HG02798 (cell line): Measurements from ENCODE around the gene NBPF3.
"Not testable (repeated sequence)": the region's sequence is repeated elsewhere in the genome, so short reads cannot be mapped to it uniquely, and the experiment has no call there.

Experiments used
- ATAC-seq: cut with Tn5 transposase; IDR thresholded peaks from one replicate; pipeline ENCODE4 v1.9.1; 2021; ENCODE audit warnings: mild to moderate bottlenecking; ENCODE audit not compliant: unreplicated experiment, poor library complexity

NBPF3 gene

DNA sequence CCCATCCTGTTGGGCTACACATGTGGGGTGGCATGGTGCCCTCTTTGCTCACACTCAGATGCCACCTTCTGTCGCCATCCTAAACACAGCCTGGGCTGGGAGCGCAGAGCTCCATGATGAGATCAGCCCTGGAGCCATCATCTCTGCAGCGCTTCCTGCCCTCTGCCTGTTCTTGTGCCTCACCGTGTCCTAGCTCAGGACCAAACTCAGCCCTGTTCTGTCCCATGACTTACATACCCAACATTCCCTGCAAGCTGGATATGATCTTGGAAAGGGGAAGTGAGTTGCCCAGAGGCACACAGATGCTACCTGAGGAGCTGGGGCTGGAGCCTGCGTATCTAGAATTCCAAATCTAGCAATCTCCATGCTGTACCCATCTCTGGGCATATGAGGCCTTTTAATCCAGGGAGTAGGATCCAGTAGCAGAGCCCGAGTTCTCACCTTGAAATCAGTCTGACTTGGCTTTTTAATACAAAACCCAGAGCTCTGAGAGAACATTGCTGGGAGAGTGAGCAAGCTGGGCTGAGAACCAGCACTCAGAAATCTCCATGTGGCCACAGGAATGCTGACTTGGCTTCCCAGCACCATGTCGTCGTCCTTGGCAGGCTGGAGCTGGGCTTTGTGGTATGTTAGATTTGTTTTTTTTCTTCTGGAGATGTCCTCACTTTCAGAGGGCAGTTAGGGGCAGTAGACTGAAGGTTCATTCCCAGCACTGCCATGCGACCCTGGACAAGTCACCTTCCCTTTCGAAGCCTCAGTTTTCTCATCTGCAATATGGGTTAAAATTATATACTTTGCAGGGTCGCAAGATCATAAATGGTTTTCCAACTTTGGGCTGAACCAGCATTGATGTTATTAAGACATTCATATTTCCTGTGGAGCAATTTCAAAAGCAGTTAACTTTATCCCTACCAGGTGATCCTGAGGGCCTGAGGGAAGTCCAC, 71.9 kb downstream of the NBPF3 start:
- ATAC-seq: no peak

DNA sequence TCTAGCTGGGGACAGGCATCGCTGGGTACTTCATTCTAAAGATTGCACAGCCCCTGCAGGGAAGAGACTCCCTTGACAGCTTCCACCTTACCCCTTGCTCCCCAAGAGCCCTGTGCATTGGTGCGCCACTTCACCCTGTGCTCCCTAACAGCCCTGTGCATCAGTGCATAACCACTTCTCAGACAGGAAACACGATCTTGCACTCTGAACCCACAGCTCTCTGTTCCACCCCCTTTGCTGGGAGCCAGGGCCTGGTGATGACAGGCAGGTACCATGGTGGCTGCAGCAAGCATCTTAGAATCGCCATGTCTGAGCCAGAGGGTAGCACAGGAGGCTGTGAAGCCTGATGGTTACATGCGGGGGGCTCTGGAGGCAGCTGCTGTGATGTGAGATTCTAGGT, 74.3 kb downstream of the NBPF3 start:
- ATAC-seq: no peak

DNA sequence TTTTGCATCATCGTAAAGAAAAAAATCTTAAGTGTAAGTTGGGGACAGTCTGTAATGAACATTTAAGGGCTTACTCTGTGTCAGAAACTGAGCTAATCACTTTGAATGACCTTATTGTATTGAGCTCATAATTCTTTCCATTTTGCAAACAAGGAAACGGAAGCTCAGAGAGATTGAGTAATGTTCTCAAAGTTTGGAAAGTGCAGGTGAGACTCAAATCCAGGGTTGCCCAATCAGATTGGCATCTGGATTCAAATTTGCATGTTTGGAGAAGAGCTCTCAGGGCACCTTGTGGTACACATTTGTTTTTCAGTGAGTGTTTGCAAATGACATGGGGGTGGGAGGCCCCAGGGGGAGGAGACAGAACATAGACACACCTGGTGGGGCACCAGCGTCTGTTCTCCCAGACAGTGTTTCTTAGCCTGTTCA, 77.2 kb downstream of the NBPF3 start:
- ATAC-seq: no peak

DNA sequence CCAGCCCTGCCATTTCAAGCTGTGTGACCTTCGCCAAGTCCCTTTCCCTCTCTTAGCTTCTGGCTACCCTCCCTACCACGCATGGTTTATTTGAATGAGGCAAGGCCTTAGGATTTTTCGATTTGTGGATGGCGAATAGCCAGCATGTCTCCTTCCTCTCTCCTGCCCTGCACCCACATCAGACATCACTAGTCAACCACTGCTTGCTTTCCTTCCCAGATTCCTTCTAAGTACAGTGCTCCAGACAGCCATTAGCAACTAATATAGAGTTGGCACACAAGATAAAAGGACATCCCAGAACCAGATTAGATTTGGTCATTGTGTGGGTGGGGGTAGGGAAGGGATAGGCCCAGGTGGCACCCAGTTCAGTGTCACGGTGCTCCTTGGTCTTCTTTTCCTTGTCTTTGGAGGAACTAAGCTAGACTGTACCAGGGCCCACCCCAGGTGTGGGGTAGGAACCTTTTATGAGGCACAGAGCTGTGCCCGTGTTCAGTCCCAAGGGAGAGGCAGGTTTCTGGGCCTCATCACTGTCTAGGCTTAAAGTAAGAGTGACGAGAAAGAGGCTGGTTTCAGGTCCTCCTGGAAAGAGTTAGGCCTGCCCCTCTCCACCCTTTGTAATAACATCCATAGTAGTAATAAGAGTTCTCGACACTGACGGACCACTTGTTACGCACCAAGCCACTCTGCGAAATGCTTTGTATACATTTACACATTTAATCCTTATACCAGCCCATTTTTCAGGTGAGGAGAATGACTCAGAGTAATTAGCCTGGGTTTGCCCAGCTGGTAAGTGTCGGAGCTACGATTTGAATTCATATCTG, 77.9 kb downstream of the NBPF3 start:
- no peak for ATAC-seq

DNA sequence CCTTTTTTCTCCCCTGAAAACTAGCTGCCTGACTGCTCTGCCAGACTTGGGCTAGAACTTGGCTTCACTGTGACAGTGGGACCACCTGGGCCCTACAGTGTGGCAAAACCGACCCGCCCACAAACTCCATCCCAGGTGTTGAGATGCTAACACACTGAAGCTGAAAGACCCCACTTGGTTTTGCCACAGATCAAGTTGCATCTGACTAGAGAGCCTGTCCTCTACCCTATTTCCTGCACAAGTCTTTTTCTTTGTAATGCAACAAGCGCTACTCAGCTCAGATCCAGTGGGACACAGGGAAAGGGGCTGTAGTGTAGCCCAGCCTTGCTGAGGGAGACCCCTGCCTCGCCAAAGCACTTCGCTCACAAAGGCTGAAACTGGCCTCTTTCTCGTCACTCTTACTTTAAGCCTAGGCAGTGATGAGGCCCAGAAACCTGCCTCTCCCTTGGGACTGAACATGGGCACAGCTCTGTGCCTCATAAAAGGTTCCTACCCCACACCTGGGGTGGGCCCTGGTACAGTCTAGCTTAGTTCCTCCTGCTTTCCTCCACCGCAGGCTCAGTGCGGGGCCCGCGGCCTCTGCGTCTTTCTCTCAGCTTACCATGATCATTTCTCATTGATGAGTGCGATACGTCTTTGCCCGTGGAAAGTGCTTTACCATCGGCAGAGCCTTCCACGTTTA, 79.0 kb downstream of the NBPF3 start:
- no peak for ATAC-seq

DNA sequence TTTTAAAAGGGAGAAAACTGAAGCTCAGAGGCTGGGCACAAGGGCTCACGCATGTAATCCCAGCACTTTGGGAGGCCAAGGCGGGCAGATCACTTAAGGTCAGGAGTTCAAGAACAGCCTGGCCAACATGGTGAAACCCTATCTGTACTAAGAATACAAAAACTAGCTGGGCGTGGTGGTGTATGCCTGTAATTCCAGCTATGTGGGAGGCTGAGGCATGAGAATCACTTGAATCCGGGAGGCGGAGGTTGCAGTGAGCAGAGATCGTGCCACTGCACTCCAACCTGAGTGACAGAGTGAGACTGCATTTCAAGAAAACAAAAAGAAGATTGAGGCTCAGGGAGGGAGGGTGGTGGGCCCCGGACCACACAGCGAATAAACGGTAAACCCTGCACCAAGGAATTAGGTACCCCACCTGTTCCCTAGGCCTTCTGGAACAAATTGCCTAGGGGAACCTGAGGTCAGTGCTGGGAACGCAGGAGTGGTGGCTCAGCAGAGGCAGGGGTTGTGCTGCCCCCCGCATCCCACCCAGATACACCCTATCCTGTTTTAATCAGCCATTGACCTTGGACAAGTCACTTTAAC, 79.6 kb downstream of the NBPF3 start:
- ATAC-seq: not testable (repeated sequence)

DNA sequence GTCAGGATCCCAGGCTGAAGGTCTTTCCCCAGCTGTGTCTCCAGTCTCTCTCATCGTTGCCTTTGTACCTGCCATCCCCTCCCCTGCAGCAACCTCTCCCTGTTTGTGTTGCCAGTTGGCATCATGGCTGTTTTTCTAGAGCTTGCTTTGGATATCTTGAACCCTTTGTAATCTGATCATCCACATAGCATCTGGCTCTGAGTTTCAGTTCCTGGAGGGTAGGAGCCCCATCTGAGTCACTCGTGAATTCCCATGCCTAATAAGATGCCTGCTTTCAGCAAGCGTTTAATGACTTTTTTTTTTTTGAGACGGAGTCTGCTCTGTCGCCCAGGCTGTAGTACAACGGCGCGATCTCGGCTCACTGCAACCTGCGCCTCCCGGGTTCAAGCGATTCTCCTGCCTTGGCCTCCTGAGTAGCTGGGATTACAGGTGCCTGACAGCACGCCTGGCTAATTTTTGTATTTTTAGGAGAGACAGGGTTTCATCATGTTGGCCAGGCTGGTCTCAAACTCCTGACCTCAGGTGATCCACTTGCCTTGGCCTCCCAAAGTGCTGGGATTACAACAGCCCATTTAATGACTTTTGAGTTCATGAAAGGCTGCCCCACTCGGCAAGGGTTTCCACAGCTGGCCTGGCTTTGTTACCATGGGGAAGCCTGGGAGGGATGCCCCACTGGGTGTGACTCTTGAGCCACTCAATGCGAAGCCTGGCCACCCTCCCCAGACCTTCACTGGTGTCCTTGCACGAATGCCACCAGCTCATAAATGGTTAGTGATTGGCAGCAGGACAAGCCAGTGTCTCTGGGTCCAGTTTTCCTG, 81.2 kb downstream of the NBPF3 start:
- no peak for ATAC-seq

DNA sequence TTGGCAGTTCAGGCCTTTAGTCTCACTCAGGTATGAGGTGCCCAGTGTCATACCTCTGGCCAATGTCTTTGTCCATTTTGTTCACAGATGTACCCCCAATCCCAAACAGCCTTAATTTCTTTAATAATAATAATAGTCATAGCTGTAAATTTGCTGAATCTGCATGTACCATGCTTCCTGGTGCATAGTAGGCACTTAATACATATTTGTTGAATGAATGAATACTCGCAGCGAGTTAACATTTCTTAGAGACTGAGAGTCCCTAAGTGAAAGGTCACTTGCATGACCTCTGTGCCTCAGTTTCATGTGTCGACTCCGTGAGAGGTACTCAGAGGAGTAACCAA, 81.8 kb downstream of the NBPF3 start:
- no peak for ATAC-seq

DNA sequence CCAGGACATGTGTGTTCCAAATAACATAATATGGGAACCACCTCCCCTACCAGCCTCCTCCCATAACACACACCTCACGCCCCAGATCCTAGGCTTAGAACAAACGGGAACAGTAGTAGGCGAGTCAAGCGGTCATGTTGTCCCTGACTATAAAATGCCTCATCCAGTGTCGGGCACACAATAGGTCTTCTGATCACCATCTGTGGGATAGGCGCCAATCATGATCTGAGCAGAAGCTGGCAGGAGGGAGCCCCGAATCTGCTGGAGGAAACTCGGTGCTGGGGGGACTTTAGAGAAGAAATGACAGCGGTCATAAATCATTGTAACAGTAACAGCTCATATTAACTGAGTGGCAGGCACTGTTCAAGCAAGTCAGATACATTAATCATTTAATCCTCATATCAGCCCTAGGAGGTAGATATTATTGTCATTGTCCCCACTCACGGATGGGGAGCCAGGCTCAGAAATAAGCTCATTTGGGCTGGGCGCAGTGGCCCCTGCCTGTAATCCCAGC, 82.6 kb downstream of the NBPF3 start:
- ATAC-seq: no peak

DNA sequence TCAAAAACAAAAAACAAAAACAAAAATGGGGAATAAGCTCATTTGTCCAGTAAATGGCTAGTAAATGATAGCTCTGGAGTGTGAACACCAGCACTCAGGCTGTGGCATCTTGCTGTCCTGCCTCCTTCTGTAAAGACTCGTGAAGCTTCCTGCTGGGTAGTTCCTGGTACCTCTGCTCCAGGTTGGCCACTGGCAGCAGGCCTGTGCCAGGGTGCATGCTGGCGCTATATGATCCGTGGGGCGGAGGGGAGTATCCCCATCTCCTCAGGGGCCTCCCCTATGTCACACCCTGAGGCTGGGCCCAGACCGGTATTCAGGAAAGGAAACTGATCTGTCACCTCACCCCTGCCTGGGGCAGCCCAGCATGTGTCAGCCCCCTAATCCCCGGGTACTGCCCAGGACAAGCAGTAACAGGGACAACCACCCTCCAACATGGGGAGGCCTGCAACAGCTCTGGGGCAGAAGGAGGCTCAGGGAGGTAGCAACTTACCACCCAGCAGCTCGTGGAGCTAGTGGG, 83.4 kb downstream of the NBPF3 start:
- ATAC-seq: no peak

DNA sequence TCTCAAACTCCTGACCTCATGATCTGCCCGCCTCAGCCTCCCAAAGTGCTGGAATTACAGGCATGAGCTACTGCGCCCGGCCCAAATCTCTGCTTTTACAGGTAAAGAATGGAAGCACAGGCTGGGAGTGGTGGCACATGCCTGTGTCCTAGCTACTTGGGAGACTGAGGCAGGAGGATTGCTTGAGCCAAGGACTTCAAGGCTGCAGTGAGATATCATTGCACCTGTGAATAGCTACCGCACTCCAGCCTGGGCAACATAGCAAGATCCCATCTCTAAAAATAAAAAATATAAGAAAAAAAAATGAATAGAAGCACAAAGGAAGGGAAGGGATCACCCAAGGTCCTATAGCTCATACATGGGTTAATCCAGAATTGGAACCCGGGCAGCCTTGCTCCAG, 84.3 kb downstream of the NBPF3 start:
- no peak for ATAC-seq

DNA sequence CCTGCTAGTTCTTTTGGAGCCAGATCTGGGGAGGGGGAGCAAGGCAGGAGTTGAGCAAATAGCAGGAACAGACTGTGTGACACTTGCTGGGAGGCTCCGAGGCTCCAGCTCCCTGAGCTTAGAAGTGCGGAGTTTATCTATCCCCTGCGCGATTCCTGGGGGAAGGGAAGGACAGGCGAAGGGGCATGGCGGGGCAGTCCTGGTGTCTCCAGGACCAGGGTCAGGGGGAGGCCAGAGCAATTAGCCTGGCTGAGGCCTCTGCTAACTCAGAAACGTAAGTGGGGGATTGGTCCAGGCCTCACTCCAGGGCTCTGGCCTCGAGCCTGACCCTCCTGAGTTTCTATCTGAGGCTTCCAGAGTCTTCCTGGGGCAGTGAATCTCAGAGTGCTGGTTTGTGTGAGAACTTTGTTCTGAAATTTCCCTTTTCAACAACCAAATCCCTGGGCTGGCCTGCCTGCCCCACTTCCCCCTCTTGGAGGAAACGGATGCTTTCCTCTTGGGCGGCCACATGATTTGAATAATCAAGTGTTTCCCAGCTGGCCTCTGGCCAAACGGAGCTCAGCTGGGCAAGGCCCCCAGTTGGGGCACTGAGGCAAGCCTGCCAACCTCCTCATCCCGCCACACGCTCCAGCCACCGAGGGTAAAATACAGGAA, 84.9 kb downstream of the NBPF3 start:
- ATAC-seq: no peak

DNA sequence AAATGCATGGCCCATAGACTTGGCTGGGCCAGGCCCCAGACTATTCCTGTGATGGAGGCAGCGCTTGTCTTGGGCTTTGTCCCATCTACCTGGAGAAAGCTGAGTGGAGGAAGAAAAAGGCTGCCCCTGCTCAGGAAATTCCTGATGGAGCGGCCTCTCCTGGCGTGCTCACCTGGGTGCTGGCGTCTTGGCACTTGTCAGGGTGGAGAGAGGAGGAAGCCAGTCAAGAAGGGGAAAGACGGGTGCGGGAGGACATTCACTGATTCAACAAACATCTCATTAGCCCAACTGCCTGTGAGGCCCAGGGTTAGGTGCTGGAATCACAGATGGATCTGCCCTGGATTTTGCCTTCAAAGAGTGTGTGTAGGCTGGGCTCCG, 85.4 kb downstream of the NBPF3 start:
- no peak for ATAC-seq

DNA sequence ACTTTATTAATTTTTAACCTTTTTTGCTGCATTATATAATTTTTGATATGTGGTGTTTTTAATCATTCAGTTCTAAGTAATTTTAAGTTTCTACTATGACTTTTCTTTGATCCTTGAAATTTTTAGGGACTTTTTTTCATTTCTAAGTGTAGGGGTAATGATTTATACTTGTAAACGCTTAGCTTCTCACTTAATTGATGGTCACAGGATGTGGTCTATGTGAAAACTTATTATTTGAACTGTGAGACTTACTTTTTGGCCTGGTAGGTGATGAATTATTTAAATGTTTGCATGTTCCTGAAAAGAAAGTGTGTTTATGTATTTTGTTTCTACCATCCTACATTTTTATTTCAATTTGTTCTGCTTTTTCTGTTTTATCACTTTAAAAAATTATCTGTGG, 86.5 kb downstream of the NBPF3 start:
- no peak for ATAC-seq

DNA sequence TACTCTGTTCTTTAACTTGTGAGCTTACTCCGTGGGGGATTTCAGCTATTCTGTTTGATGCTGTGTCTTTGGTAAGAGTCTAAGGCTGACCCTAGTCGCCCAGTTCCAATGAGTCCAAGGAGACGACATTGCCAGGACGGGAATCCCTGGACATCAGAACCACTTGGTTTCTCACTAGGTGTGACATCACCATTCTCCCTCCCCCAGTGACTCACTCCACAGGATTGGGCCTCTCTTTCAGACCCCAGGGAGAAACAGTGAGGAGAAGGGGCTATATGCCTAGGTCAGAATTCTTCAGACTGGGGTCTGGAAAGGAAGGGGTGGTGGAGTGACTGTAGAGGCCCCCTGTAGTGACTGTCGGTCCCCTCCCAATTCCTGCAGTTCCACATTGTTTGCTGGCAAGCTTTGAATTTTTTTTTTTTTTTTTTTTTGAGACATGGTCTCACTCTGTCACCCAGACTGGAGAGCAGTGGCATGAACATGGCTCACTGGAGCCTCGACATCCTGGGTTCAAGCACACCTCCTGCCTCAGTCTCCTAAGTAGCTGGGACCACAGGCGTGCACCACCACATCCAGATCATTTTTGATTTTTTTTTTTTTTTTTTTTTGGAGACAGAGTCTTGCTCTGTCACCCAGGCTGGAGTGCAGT, 90.6 kb downstream of the NBPF3 start:
- ATAC-seq: no peak

DNA sequence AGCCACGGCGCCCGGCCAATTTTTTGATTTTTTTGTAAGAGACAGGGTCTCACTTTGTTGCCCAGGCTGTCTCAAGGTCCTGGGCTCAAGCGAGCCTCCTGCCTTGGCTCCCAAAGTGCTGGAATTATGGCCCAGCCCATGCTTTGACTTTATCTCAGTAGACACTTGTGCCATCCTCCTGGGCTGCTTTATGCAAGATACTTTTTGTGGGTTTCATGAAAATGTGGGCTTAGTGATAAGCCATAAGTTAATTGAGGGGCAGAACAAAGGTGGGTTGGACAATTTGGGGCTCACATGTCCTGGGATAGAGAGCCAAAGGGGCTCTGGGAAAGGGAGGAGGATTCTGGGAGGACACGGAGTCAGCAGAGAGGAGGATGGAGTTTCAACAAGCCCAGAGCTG, 91.3 kb downstream of the NBPF3 start:
- no peak for ATAC-seq

DNA sequence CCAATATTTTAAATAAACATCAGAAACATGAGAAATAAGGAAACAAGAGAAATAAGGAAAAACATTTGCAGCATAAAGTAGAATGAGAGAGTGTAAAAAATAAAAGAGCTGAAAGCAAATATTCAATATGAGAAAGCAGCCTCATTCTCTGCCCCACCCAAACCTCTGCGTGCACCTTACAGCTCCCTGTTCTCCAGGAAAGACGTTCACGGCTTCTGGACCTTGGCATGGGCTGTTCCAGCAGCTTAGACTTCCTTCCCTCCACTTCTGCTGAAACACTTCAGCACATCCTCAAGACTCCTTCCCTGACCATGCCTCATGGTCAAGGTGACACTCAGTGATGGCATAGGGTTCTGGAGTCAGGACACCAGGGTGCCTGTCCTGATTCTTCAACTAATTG, 92.6 kb downstream of the NBPF3 start:
- ATAC-seq: no peak

DNA sequence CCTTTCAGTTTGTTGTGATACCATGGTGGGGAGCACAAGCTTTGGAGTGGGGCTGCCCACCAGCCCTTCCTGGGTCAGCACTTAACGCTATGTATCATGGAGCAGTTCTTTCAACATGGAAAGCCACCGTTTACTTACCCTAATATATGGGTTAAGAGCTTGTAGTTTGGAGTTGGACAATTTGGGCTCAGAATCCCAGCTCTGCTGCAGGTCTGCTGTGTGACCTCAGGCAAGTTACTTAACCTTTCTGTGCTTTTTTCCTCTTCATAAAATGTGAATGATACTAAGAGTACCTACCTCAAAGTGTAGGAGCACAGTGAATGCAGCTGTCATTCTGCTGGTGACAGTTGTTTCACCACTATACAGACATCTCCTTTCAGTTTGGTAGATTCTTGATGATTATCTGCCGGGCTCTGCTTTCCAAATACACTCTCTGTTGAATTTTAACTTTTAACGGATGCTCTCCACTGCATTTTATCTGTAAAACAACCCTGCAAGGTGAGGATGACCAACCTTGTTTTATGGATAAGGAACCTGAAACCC, 93.1 kb downstream of the NBPF3 start:
- no peak for ATAC-seq
